Erythroblast (primary cell): ENCODE data around the gene PIP5K1B.
A peak's percentile ranks its signal among the peaks of the same experiment; 100 is the strongest.
"Not testable (repeated sequence)": the region's sequence is repeated elsewhere in the genome, so short reads cannot be mapped to it uniquely, and the experiment has no call there.

Source experiments
- DNase-seq, 2 experiments: peaks; one replicate each; lab custom pipeline; 2025; lab: John Stamatoyannopoulos, UW
- GATA1 ChIP-seq: IDR thresholded peaks from 2 replicates; pipeline ENCODE4 v1.6.1; 2011; ENCODE audit warnings: low read depth, mild to moderate bottlenecking, control low read depth, low read length, moderate library complexity
- POLR2A ChIP-seq: IDR thresholded peaks from 2 replicates; pipeline ENCODE4 v1.6.1; 2011; ENCODE audit warnings: mild to moderate bottlenecking, low read length

PIP5K1B gene

DNA sequence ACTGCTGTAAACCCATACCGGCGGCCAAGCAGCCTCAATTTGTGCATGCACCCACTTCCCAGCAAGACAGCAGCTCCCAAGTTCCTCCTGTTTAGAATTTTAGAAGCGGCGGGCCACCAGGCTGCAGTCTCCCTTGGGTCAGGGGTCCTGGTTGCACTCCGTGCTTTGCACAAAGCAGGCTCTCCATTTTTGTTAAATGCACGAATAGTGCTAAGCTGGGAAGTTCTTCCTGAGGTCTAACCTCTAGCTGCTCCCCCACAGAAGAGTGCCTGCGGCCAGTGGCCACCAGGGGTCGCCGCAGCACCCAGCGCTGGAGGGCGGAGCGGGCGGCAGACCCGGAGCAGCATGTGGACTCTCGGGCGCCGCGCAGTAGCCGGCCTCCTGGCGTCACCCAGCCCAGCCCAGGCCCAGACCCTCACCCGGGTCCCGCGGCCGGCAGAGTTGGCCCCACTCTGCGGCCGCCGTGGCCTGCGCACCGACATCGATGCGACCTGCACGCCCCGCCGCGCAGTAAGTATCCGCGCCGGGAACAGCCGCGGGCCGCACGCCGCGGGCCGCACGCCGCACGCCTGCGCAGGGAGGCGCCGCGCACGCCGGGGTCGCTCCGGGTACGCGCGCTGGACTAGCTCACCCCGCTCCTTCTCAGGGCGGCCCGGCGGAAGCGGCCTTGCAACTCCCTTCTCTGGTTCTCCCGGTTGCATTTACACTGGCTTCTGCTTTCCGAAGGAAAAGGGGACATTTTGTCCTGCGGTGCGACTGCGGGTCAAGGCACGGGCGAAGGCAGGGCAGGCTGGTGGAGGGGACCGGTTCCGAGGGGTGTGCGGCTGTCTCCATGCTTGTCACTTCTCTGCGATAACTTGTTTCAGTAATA, 330.6 kb downstream of the PIP5K1B start, which contains the start of gene FXN:
FXN (plus strand) TSS at position 315 of the 871 bp plus-strand sequence; CDS start at position 346, 31 bp downstream.
- peak; percentile 89 to 93 for DNase-seq
- TF ChIP-seq GATA1 (no peak), POLR2A (peak; percentile 73)

- TF ChIP-seq GATA1 = no peak
- no peak for TF ChIP-seq POLR2A
- peak; percentile 69 to 76 for DNase-seq
Measured at GRCh38 chr9:69036309-69036708, 331.3 kb downstream of the PIP5K1B start.

GRCh38 chr9:69036799-69037198, 331.8 kb downstream of the PIP5K1B start:
- DNase-seq = peak in 1 of 2 experiments; percentile 43
- TF ChIP-seq POLR2A (no peak), GATA1 (no peak)

DNA sequence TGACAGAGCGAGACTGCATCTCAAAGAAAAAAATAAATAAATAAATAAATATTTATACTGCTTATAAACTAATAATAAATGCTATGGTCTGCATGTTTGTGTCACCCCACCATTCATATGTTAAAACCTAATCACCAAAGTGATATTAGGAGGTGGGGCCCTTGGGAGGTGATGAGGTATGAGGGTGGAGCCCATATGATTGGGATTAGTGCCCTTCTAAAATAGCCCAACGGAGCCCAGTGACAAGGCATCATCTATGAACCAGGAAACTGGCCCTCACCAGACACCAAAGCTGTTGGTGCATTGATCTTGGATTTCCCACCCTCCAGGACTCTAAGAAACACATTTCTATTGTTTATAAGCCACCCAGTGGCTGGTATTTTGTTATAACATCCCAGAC, 335.6 kb downstream of the PIP5K1B start:
- no peak for TF ChIP-seq GATA1
- no peak for TF ChIP-seq POLR2A
- DNase-seq = no peak

DNA sequence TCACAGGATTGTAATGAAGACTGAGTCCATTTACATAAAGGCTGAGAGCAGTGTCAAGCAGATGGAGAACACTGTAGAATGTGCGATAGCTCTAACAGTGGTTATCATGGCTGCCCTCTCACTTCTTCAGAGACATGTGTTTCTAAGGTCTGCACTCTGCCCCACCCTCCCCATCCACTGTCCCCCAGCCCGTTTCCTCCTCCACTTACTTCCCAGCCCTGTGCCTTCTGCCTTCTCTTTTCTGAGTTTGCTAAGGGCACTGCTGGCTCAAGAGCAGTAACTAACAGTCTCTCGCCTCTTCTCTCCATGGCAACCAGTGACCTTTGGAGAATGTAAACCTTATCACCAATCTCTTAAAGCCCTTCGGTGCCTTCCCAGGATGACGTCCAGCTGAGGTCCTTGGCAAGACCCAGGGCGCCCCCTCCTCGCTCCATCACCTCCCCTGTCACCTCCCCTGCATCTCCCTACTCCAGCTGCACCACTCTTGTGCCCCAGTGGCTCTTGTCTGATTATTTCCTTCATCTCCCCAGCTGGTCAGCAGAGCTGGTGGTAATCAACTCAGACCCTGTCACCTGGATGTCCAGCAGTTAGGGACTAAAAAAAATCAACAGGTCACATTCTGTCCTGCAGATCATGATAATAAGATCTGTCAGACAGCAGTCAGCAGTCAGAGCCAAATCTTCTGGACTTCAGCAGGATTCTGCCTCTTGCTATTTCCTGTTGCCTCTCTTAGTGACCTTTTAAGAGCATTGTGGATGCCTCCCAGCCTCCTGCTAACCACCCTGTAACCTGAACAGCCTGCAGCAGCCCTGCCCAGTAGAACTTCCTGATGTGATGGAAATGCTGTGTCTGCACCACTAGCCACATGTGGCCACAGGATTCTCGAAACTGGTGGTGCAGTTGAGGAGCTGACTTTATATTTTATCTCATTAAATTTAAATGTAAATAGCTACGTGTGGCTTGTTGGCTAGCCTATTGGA, 339.5 kb downstream of the PIP5K1B start:
- TF ChIP-seq POLR2A (no peak), GATA1 (no peak)
- peak in 1 of 2 experiments; percentile 49 for DNase-seq

DNA sequence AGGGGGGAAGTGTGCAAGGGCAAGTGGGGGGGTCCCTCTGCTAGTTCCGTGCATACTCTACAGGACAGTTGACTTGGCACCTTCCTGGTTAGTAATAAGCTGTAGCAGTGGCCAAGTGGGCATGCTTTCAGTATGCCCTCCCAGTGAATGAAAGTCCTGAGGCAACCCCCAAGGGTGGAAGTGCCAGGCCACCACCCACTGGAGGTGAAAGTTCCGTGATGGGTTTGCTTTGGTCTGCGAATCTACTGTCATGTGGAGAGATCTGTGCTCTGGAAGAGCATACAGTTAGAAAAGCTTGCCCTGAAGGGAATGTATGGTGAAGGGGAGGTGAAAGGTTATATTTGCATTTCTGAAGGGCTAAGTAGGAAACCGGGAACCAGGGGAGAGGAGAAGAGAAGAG, 340.8 kb downstream of the PIP5K1B start:
- DNase-seq = no peak
- TF ChIP-seq GATA1 = no peak

GRCh38 chr9:69046723-69047122, 341.7 kb downstream of the PIP5K1B start:
- no peak for DNase-seq
- TF ChIP-seq GATA1 = no peak
- no peak for TF ChIP-seq POLR2A

GRCh38 chr9:69047371-69047770, 342.3 kb downstream of the PIP5K1B start:
- TF ChIP-seq POLR2A (no peak), GATA1 (no peak)
- no peak for DNase-seq

DNA sequence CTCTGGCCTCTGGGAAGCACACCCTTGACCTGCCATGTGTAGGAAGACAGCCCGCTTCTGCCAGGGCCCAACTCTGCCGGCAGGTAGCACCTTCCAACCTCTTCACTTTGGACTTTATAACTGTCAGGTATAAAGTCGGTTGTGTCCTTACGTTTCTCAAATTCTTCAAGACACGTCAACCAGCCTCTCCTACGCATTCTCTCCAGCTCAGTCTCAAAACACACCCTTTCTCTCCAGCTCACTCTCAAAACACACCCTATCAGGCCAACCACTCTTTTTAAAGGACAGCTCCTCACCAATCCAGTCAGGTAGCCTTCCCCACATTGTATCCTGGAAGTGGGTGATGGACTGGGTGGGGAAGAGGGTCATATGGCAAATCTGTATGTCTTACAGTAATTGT, 344.1 kb downstream of the PIP5K1B start:
- TF ChIP-seq GATA1 = no peak
- TF ChIP-seq POLR2A = no peak
- no peak for DNase-seq

DNA sequence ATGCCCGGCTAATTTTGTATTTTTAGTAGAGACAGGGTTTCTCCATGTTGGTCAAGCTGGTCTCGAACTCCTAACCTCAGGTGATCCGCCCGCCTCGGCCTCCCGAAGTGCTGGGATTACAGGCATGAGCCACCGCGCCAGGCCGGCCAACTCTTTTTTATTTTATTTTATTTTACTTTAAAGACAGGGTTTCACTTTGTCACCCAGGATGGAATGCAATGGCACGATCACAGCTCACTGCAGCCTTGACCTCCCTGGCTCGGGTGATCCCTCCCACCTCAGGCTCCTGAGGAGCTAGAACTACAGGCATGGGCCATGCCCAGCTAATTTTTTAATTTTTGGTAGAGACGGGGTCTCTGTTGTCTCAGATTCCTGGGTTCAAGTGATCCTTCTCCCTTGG, 345.9 kb downstream of the PIP5K1B start:
- not testable (repeated sequence) for DNase-seq

DNA sequence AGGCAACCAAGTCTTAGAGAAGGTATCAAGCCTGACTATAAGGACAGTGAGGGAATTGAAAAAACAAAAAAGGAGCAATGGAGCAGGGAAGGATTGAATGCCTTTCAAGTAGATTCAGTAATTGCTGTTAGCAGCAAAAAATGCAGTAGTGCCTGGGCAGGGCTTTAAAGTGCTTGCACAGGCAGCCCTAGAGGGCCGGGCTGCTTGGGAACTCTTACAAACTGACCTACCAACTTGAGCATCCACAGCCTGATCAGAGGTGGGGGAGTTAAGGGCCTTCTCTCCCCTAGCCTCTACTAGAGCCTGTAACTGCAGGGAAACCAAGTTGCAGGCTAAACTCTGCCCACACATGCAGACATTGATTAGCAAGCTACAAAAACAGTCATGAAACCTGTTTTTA, 349.9 kb downstream of the PIP5K1B start:
- DNase-seq = no peak
- TF ChIP-seq GATA1 = no peak
- TF ChIP-seq POLR2A = no peak

DNA sequence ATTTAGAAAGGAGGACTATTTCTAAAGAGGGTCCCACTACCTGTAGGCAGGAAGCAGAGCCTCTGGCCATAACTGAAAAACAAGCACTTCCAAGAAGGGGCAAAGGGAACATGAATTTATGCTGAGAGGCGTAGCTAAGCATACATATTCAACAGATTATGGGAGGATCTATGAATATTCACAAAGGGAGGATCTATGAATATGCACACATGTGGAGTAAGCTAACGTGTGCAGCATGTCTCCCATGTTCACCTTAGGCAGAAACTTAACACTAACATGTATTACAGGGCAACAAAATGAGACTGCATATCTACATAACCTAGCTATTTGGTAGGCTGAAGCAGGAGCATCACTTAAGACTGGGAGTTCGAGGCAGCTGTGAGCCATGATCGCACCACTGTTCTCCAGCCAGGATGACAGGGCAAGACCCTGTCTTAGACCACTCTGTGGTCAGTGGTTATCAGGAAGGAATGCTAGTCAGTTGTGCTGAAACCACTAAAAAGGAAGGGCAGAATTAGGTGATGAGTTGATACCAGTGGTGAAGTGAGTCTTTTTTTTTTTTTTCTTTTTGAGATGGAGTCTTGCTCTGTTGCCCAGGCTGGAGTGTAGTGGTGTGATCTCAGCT, 351.3 kb downstream of the PIP5K1B start:
- TF ChIP-seq GATA1 (no peak), POLR2A (no peak)
- no peak for DNase-seq

DNA sequence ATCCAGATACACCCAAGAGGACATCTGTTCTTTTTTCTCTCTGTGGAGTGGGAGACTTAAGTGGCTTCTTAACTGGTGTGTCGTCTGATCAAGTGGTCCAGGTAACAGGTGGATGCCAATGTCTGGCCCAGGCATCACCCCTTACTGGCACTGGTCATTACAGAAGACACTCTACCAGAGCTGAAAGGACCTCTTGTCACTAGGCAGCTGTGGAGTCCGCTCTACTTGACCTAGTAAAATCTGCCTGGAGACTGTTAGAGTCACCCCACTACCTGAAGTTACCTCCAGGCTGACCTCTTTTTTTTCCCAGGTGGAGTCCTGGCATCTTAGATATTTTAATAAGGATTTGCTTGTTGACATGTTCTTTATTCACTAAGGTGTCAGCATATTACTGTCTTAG, 353.1 kb downstream of the PIP5K1B start:
- no peak for TF ChIP-seq GATA1
- TF ChIP-seq POLR2A = no peak
- DNase-seq = no peak
